Suppressor macrophage treated with lipopolysaccharide for 4 hours (primary cell): ENCODE measurements around the gene EML6.
"Not testable (repeated sequence)": the region's sequence is repeated elsewhere in the genome, so short reads cannot be mapped to it uniquely, and the experiment has no call there.

Experiments used
- DNase-seq: peaks from one replicate; pipeline ENCODE4 v3.0.0-alpha.2; 2020

The EML6 gene

DNA sequence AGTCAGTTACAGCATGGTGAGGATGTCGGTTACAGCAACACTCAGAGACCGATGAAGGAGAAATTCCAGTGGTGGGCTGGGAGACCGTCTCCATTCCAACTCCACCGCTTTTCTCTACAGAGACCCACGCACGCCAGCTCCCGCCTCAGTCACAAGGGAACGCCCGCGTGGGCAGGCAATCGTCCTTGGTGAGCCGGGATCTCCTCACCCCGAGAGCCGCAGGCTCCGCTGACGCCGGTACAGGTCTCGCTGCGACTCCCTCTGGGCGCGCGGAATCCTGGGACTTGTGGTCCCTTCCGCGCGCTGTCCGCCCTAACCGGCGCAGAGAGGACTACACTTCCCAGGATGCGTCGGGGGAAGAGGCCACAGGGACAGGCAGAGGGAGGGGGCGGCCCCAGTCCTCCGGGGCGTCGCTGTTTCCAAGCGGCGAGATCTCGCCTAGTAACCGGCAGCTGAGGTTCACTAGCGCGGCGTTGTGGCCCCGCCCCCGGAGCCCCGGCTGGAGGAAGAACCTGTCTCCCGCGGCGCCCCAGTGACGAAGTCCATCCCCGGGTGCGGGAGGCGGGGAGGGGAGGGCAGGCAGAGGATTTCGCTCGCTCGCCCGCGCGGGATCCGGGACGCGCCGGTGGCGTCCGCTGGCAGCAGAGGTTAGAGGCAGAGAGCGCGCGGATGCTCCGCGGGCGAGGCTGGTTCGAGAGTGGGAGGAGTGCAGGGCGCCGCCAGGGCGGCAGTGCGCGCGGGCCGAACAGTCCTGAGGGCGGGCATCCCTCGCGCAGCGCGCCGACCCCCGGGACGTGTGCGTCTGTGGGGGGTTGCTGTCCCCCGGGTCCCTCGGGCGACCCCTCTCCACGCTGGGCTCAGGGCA, at the start of gene EML6:
TSS of gene EML6 (plus strand) at position 532 of the 865 bp plus-strand sequence. CDS start 1,400 bp downstream, outside the sequence.
- DNase-seq = peak; percentile 99

DNA sequence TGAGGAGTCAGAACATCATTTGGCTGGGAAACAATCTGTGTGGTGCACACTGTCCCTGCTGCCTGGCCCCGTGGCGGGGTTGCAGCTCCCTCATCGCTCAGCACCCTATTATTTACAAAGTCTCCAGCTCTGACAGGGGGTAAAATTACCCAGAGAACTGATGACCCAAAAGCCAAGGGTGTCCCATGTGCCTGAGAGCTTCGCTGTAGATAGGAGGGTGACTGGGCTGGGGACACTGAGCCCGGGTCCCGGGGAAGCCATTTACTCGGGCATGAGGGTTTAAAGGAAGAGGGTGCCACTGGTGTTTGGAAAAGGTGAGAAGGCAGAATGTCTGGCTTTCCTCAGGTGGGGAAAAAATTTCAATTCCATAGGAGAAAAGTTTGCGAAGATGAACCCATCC, 48.2 kb upstream of the EML6 start:
- no peak for DNase-seq

GRCh38 chr2:54675738-54676137, 47.7 kb upstream of the EML6 start:
- DNase-seq = no peak

DNA sequence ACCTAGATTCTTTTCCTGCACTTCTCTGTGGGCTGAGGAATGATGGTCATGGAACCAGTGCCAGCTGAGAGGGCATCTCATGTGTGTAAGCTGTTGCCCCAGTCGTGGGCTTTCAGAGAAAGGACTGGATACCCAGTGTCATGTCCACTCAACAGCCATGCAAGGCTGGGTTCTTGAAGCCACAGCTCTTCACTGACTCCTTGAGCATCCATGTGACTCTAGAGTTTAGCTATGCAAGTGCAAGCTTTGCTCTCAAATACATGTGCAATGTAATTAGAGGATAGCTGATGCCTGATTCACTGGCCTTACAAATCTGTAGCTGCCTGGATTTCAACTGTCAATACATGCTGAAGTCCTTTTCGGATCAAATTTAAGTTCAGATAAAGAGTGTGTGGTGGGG, 46.8 kb upstream of the EML6 start:
- DNase-seq = no peak

GRCh38 chr2:54677476-54678265, 45.8 kb upstream of the EML6 start:
- DNase-seq = peak; percentile 13

GRCh38 chr2:54678719-54679118, 44.7 kb upstream of the EML6 start:
- DNase-seq = no peak

GRCh38 chr2:54680397-54681041, 42.9 kb upstream of the EML6 start:
- peak; percentile 37 for DNase-seq

GRCh38 chr2:54681416-54681815, 42.0 kb upstream of the EML6 start:
- DNase-seq = peak; percentile 25

DNA sequence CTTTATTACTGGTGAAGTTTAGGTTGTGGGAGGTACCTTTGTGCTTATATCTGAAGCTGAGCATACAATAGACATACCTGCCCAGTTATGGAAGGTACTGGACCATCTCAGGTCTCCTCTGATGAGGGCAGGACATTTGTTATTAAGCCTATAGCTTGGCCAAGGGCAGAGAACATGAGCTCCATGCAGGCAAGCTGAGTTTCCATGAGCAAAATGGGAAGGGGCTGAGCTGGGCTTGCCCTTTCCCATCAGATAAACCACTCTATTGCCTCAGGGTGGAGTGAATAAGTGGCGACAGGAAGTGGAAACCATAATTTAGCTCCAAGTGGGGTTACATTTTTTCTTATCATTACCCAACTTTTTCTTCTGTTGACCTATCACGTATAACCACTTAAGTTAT, 39.9 kb upstream of the EML6 start:
- no peak for DNase-seq

DNA sequence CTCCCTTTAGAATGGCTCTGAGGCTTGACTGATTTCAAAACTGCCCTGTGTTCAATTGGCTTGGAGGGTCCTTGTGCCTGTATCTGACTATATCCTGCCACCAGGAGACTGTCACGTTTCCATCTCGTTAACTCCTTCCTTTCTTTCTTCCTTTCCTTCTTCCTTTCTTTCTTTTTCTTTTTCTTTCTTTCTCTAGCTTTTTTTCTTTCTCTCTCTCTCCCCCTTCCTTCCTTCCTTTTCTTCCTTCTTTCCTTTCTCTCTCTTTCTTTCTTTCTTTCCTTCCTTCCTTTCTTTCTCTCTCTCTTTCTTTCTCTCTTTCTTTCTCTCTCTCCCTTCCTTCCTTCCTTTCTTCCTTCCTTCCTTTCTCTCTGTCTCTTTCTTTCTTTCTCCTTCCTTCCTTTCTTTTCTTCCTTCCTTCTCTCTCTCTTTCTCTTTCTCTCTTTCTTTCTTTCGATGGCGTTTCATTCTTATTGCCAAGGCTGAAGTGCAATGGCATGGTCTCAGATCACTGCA, 38.1 kb upstream of the EML6 start:
- no peak for DNase-seq

DNA sequence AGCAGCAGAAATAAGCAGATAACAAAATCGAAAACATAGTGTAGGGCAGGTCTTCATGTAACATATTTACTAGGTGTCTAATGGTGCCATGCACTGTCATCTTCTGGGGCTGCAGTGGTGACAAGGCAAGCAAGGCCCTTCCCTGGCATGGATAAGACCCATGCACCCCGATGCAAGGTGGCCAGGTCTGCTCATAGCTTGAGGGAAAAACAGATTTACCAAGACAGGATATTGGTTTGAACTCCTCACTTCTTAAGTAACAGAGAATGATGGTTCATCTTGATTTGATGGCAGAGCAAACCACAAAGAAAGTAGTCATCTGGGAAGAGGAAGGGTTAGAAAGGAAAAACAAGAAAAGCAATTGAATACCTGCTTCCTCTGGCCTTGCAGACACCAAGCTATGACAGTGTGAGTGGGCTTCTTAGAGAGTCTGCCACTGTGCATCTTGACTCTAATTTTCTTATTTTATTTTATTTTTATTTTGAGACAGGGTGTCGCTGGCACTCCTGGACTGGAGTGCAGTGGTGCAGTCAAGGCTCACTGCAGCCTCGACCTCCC, 35.8 kb upstream of the EML6 start:
- no peak for DNase-seq

DNA sequence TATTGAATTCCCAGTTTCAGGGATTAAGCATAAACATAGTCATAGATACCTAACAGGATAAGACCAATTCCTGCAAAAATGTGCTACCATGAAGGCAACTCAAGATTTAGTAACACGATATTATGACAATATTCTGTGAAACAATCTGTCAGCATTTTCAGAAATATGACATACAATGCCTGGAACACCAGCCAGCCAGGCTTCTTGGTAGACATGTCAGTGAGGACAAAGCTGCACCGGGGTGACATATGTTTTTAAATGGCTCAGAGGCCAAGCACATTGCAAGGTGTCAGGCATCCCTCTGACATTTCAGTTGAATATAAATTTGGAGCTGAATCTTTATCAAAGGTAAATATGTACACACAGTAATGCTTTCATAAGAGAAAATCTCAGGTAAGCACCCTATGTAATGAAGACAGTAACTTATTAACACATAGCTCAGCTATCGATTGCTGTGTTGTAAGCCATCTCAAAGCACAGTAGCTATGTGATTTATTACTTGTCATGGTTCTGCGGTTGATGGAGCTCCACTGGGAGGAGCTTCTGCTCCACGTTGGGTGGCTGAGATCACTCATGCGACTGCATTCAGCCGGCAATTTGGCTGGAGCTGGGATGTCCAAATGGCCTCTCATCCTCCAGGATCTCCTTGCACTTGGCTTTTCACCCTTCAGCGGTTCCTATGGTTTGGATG, 31.9 kb upstream of the EML6 start:
- no peak for DNase-seq

GRCh38 chr2:54692556-54692955, 30.9 kb upstream of the EML6 start:
- DNase-seq = no peak

GRCh38 chr2:54695378-54695777, 28.1 kb upstream of the EML6 start:
- DNase-seq = no peak

- DNase-seq = no peak
These were observed 25.5 kb upstream of the EML6 start for GRCh38 chr2:54697934-54698333.

DNA sequence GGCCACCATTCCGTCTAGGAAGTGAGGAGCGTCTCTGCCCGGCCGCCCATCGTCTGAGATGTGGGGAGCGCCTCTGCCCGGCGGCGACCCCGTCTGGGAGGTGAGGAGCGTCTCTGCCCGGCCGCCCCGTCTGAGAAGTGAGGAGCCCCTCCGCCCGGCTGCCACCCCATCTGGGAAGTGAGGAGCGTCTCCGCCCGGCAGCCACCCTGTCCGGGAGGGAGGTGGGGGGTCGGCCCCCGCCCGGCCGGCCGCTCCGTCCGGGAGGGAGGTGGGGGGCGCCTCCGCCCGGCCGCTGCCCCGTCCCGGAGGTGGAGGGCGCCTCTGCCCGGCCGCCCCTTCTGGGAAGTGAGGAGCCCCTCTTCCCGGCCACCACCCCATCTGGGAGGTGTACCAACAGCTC, 24.5 kb upstream of the EML6 start:
- not testable (repeated sequence) for DNase-seq

DNA sequence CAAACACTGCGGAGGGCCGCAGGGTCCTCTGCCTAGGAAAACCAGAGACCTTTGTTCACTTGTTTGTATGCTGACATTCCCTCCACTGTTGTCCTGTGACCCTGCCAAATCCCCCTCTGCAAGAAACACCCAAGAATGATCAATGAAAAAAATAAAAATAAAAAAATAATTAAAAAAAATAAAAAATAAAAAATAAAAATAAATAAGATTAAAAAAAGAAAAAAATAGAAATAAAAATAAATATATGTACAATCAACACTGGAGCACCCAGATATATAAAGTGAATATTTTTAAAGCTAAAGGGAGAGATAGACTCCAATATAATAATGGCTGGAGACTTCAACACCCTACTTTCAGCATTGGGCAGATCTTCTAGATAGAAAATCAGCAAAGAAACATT, 23.8 kb upstream of the EML6 start:
- no peak for DNase-seq

DNA sequence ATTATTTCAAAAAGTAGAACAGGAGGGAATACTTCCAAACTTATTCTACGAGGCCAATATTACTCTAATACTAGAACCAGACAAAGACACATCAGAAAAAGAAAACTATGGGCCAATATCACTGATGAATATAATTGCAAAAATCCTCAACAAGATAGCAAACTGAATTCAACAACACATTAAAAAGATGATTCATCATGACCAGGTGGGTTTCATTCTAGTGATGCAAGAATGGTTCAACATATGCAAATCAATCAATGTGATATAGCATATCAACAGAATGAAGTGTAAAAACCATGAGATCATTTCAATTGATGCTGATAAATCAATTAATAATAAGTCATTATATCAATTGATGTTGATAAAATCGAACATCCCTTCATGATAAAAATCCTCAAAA, 22.4 kb upstream of the EML6 start:
- no peak for DNase-seq

DNA sequence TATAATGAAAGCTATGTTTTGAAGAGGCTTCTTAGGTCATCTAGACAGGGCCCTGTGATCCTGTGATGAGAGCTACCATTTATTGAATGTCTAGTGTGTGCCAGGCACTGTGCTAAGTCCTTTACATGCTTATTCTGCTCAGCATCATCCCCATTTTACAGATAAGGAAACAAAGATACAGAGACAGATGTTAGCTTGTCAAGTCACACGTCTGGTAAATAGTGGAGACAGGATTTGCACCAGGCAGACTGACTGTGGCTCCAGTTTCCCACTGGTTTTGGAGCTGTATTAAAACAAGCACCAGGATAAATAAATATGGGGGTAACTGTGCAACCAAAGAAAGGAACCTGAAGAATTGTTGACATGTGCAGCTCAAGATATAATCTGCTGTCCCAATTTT, 19.2 kb upstream of the EML6 start:
- DNase-seq = no peak

GRCh38 chr2:54704688-54705605, 18.5 kb upstream of the EML6 start:
- peak; percentile 78 for DNase-seq

DNA sequence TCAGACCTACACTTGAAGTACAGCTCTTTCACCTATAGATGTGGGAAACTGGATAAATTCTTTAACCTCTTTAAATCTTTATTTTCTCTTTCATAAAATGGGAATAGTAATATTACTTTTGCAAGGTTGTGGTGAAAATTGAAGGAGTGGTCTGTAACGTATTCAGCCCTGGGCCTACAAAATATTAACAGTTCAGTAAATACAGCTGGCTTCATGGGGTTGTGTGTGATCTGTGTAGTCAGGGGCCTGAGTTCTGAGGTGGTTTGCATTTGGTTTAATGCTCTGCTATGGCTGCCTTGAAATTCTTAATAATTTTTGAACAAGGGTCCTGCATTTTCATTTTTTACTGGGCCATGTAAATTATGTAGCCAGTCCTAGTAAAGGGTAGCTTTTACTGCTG, 16.8 kb upstream of the EML6 start:
- no peak for DNase-seq
